Ishikawa (cell line): ENCODE results near the gene PTPN21.

Source experiments
- CEBPB ChIP-seq: IDR thresholded peaks from 2 replicates; pipeline ENCODE4 v1.6.1; 2012
- CREB1 ChIP-seq: IDR thresholded peaks from 2 replicates; pipeline ENCODE4 v1.6.1; 2012; ENCODE audit warnings: low read depth
- EGR1 ChIP-seq: IDR thresholded peaks from 2 replicates; pipeline ENCODE4 v1.6.1; 2012
- EP300 ChIP-seq: IDR thresholded peaks from 2 replicates; pipeline ENCODE4 v1.6.1; 2012; ENCODE audit warnings: borderline replicate concordance
- FOXM1 ChIP-seq: IDR thresholded peaks from 2 replicates; pipeline ENCODE4 v1.6.1; 2012; ENCODE audit warnings: low read depth, borderline replicate concordance
- NFIC ChIP-seq: IDR thresholded peaks from 2 replicates; pipeline ENCODE4 v1.6.1; 2012
- RAD21 ChIP-seq: IDR thresholded peaks from 2 replicates; pipeline ENCODE4 v1.6.1; 2012; ENCODE audit warnings: low read depth
- TAF1 ChIP-seq: IDR thresholded peaks from 2 replicates; pipeline ENCODE4 v1.6.1; 2012; ENCODE audit warnings: low read depth, mild to moderate bottlenecking
- TCF12 ChIP-seq: IDR thresholded peaks from 2 replicates; pipeline ENCODE4 v1.6.1; 2012; ENCODE audit warnings: low read depth
- TEAD4 ChIP-seq: IDR thresholded peaks from 2 replicates; pipeline ENCODE4 v1.6.1; 2012
- YY1 ChIP-seq: IDR thresholded peaks from 2 replicates; pipeline ENCODE4 v1.6.1; 2012; ENCODE audit warnings: low read depth
- ZBTB7A ChIP-seq: IDR thresholded peaks from 2 replicates; pipeline ENCODE4 v1.6.1; 2012; ENCODE audit warnings: low read depth
- TF ChIP-seq, protein P1 (sequence below): IDR thresholded peaks from 2 replicates; pipeline ENCODE4 v1.6.1; 2012
- TF ChIP-seq, protein P2 (sequence below): IDR thresholded peaks from 2 replicates; pipeline ENCODE4 v1.6.1; 2012
- TF ChIP-seq, protein P3 (sequence below): IDR thresholded peaks from 2 replicates; pipeline ENCODE4 v1.6.1; 2012; ENCODE audit warnings: low read depth, mild to moderate bottlenecking

Gene PTPN21

DNA sequence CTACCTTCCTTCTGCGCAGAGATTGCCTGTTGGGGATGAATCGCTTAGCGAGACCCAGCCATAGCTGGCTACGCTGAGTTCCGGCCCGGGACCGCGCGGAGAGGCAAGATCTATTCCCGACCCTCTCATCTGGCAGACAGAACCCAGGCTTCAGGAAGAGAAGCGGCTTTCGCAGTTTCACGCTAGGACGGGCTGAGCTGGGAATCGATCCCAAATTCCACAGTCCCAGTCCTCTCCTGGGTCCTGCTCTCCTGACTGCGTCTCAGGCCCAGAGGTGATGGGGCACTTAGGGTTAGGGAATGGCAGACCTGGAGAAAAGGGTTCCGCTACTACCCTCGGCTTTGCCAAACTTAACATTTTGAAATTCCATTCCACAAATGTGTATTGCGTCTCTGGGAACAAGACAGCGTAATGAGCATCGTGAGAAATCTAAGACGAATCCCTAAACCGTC lies 2.8 kb downstream of the PTPN21 start:
- TF ChIP-seq ZBTB7A: no peak
- no peak for TF ChIP-seq EP300
- TF ChIP-seq NFIC: no peak
- TF ChIP-seq CREB1: no peak

DNA sequence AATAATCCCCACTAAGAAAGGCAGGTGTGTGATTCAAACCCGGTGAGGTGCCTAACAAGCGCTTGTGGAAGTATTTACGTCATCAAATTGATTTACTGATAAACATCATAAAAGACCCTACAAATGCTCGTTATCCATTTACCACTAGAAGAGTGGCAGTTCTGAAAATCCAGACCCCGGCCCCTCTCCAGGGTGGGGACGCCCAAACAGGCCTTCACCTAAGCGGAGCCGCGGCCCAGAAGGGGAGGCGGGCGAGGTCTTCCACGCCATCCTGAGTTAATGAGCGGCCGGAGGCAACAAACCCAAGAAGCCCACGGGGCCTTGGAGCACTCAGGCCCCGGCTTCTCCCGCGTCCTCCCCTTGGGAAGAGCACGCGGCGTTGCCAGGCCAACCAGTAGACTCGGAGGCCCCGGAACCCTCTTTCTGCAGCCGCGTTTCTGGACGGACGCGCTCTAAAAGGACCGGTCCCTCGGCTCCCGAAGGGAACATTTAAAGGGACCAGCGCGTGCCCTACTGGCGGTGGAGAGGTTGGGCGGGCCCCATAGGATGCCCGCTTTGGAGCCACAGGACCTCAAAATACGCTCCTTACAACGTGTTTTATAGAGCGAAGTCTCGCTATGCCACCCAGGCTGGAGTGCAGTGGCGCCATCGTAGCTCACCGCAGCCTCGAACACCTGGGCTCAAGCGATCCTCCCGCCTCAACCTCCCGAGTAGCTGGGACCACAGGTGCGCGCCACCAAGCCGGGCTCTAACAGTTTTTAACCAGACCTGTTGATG lies 3.5 kb downstream of the PTPN21 start:
- TF ChIP-seq, protein P1, sequence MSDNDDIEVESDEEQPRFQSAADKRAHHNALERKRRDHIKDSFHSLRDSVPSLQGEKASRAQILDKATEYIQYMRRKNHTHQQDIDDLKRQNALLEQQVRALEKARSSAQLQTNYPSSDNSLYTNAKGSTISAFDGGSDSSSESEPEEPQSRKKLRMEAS: peak; percentile 97
- TF ChIP-seq ZBTB7A (no peak; the same call in 1 of the 2 replicates), NFIC (peak; percentile 40; the same call in 1 of the 2 replicates), RAD21 (peak; percentile 32), CREB1 (no peak), CEBPB (no peak; the same call in 1 of the 2 replicates), EP300 (no peak), TEAD4 (0 out of 2 replicates have a peak, but pooled peaks have one; percentile 32), FOXM1 (no peak), YY1 (peak; percentile 71), EGR1 (no peak), TAF1 (peak; percentile 87), TCF12 (peak; percentile 73)
- TF ChIP-seq, protein P2, sequence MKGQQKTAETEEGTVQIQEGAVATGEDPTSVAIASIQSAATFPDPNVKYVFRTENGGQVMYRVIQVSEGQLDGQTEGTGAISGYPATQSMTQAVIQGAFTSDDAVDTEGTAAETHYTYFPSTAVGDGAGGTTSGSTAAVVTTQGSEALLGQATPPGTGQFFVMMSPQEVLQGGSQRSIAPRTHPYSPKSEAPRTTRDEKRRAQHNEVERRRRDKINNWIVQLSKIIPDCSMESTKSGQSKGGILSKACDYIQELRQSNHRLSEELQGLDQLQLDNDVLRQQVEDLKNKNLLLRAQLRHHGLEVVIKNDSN: no peak; the same call in 1 of the 2 replicates
- TF ChIP-seq, protein P3, sequence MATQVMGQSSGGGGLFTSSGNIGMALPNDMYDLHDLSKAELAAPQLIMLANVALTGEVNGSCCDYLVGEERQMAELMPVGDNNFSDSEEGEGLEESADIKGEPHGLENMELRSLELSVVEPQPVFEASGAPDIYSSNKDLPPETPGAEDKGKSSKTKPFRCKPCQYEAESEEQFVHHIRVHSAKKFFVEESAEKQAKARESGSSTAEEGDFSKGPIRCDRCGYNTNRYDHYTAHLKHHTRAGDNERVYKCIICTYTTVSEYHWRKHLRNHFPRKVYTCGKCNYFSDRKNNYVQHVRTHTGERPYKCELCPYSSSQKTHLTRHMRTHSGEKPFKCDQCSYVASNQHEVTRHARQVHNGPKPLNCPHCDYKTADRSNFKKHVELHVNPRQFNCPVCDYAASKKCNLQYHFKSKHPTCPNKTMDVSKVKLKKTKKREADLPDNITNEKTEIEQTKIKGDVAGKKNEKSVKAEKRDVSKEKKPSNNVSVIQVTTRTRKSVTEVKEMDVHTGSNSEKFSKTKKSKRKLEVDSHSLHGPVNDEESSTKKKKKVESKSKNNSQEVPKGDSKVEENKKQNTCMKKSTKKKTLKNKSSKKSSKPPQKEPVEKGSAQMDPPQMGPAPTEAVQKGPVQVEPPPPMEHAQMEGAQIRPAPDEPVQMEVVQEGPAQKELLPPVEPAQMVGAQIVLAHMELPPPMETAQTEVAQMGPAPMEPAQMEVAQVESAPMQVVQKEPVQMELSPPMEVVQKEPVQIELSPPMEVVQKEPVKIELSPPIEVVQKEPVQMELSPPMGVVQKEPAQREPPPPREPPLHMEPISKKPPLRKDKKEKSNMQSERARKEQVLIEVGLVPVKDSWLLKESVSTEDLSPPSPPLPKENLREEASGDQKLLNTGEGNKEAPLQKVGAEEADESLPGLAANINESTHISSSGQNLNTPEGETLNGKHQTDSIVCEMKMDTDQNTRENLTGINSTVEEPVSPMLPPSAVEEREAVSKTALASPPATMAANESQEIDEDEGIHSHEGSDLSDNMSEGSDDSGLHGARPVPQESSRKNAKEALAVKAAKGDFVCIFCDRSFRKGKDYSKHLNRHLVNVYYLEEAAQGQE: no peak

DNA sequence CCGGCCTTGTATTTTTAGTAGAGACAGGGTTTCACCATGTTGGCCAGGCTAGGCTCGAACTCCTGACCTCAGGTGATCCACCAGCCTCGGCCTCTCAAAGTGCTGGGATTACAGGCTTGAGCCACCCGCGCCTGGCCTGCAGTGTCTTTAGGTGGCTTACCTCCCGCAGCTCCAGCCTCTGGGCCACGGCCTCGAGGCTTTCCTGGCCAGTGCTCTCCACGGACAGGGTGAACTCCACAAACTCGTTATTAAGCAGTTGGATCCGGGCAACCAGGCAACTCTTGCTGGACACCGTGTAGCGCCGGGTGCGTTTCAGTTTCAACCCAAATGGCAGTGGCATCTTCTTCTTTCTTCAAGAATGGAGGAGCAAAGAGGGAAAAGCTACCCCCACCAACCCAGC lies 4.7 kb downstream of the PTPN21 start:
- TF ChIP-seq TAF1: no peak
- TF ChIP-seq, protein P1: no peak
- TF ChIP-seq TEAD4: no peak
- no peak for TF ChIP-seq TCF12
- TF ChIP-seq, protein P3: no peak
- no peak for TF ChIP-seq CEBPB
- no peak for TF ChIP-seq EGR1
- TF ChIP-seq NFIC: no peak
- TF ChIP-seq YY1: no peak
- TF ChIP-seq FOXM1: no peak
- TF ChIP-seq RAD21: no peak
- no peak for TF ChIP-seq ZBTB7A
- TF ChIP-seq, protein P2: no peak
- no peak for TF ChIP-seq EP300
- no peak for TF ChIP-seq CREB1

DNA sequence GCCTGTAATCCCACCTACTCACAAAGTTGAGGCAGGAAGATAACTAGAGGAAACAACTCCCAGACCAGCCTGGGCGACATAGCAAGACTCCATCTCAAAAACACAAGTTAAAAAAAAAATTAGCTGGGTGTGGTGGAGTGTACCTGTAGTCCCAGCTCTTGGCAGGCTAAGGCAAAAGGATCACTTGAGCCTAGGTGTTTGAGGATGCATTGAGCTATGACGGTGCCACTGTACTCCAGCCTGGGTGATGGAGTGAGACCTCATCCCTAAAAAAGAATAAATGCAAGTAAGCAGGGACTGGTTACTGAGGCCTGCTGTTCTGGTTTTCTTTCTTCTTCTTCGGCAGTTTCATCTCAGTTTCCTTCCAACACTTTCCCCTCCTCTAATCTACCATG lies 7.4 kb downstream of the PTPN21 start:
- TF ChIP-seq TEAD4: no peak
- TF ChIP-seq YY1: no peak
- no peak for TF ChIP-seq TCF12
- no peak for TF ChIP-seq FOXM1
- TF ChIP-seq ZBTB7A: no peak
- TF ChIP-seq, protein P2: no peak
- TF ChIP-seq CEBPB: no peak
- no peak for TF ChIP-seq EGR1
- TF ChIP-seq, protein P3: no peak
- TF ChIP-seq RAD21: no peak
- TF ChIP-seq NFIC: no peak
- no peak for TF ChIP-seq TAF1
- TF ChIP-seq CREB1: no peak
- no peak for TF ChIP-seq EP300
